Measurements from ENCODE around the gene COG7.
"Not testable (repeated sequence)": the region's sequence is repeated elsewhere in the genome, so short reads cannot be mapped to it uniquely, and the experiment has no call there.

COG7 gene

DNA sequence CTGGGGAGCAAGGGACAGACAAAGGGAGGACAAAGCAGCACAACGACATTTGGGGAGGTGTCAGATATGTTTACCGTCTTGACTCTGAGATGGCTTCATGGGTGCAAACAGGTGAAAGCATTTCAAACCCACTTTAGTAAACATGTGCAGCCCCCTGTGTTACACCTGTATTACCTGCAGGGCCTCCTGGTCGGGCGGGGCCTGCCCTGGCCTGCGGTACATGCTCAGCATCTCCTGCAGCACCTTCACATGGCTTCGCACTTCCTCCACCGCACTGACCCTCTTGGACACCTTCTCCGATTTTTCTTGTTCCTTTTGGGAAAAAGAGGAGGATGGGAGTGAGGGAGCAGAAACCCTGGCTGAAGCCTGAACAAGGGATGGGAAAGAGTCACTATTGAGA lies 32.9 kb upstream of the COG7 start:
- H3K36me3 Mint-ChIP-seq, result peaks cover 35 to 60% of the 10 kb centered on the region in 2 donors
- DNase-seq (no peak), ATAC-seq (replicated peaks) (no peak)
- peaks cover 3 to 5% of the 10 kb centered on the region in 2 donors for H3K4me1 Mint-ChIP-seq
- no peaks in the 10 kb centered on the region for H3K27me3 Mint-ChIP-seq
- H3K9me3 Mint-ChIP-seq, result no peaks in the 10 kb centered on the region
- no peak overlapping the region for H3K27ac Mint-ChIP-seq
- no peak overlapping the region for H3K4me3 Mint-ChIP-seq

DNA sequence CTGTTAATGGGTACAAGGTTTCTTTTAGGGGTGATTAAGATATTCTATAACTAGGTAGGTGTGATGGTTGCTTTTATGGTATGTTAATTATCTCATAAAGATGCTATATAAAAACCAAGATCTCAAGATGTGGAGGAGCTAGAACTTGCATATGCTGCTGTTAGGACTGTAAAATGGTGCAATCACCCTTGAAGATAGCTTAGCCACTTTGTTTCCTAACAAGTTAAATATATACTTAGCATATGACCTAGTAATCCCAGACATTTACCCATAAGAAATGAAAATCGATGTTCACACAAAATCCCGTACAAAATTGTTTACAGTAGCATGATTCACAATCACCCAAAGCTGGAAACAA lies 32.2 kb upstream of the COG7 start:
- no peaks in the 10 kb centered on the region for H3K27me3 Mint-ChIP-seq
- no peak overlapping the region for H3K4me3 Mint-ChIP-seq
- H3K4me1 Mint-ChIP-seq, result peaks cover 3 to 5% of the 10 kb centered on the region in 2 donors
- peaks cover 33 to 58% of the 10 kb centered on the region in 2 donors for H3K36me3 Mint-ChIP-seq
- H3K9me3 Mint-ChIP-seq, result no peaks in the 10 kb centered on the region
- DNase-seq (no peak), ATAC-seq (replicated peaks) (no peak)
- H3K27ac Mint-ChIP-seq, result no peak overlapping the region

DNA sequence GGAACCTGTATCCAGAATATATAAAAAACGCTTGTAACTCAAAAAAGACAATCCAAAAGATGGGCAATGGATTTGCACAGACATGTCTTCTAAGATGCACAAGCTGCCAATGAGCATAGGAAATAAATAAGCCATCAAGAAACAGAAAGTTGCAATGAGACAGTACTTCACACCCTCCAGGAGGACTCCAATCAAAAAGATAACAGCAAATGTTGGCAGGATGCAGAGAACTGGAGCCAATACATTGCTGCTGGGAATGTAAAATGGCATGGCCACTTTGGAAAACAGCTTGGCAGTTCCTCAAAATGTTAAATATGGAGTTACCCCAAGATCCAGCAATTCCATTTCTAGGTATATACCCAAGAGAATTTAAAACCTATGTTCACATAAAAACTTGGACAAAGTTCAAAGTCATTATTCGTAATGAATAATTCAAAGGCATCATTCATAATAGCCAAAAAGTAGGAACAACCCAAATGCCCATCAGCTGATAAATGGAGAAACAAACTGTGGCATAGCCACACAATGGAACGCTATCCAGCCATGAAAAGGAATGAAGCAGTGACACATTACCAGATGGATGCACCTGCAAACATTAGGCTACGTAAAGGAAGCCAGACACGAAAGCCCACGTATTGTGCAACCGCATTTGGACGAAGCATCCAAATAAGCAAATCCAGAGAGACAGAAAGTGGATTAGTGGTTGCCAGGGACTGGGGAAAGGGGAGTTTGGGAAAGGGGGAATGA lies 31.7 kb upstream of the COG7 start:
- Mint-ChIP-seq H3K36me3 (peaks cover 33 to 58% of the 10 kb centered on the region in 2 donors), H3K4me3 (no peak overlapping the region), H3K27me3 (no peaks in the 10 kb centered on the region), H3K9me3 (no peaks in the 10 kb centered on the region), H3K27ac (no peak overlapping the region), H3K4me1 (peaks cover 3 to 8% of the 10 kb centered on the region in 2 donors)
- ATAC-seq (replicated peaks), result no peak
- no peak for DNase-seq

DNA sequence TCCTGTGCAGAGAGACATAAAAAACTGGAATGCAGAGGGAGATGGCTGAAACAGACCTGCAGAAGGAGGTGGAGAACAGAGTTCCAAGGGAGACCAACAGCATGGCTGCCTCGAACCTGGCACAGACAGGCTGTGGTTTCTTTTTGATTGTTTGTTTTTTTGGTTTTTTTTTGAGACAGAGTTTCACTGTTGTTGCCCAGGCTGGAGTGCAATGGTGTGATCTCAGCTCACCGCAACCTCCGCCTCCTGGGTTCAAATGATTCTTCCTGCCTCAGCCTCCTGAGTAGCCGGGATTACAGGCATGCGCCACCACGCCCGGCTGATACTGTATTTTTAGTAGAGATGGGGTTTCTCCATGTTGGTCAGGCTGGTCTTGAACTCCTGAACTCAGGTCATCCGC lies 30.5 kb upstream of the COG7 start:
- not testable (repeated sequence) for ATAC-seq (replicated peaks); H3K9me3 Mint-ChIP-seq; DNase-seq; H3K4me3 Mint-ChIP-seq; H3K27me3 Mint-ChIP-seq
- peaks cover 39 to 67% of the 10 kb centered on the region in 2 donors for H3K36me3 Mint-ChIP-seq
- peaks cover 10 to 17% of the 10 kb centered on the region in 2 donors for H3K4me1 Mint-ChIP-seq
- H3K27ac Mint-ChIP-seq, result peak overlapping the region; percentile 81

DNA sequence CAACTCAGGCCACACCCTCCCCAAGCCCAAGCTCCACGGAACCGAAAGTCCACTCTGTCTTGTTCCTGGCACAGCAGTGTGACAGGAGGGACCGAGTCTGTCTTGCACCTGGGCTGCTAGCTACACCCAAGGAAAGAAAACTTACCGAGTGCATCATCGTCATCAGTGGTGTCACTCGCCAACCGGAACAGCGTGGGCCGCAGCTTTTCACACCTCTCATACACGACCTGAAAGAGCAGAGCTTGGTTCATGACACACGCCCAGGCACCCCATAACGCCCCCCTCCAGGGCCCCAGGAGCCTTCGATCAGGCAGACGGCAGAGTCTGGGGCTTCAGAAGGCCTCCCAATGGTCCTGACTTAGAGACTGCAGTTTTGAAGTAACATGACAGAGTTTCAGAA lies 29.8 kb upstream of the COG7 start:
- DNase-seq, result no peak
- H3K36me3 Mint-ChIP-seq, result peaks cover 45 to 70% of the 10 kb centered on the region in 2 donors
- H3K4me3 Mint-ChIP-seq, result no peak overlapping the region
- no peaks in the 10 kb centered on the region for H3K27me3 Mint-ChIP-seq
- peak in 1 of 2 donors; percentile 46 for ATAC-seq (replicated peaks)
- peaks cover 10 to 17% of the 10 kb centered on the region in 2 donors for H3K4me1 Mint-ChIP-seq
- H3K27ac Mint-ChIP-seq, result peak overlapping the region; percentile 81
- H3K9me3 Mint-ChIP-seq, result no peaks in the 10 kb centered on the region

DNA sequence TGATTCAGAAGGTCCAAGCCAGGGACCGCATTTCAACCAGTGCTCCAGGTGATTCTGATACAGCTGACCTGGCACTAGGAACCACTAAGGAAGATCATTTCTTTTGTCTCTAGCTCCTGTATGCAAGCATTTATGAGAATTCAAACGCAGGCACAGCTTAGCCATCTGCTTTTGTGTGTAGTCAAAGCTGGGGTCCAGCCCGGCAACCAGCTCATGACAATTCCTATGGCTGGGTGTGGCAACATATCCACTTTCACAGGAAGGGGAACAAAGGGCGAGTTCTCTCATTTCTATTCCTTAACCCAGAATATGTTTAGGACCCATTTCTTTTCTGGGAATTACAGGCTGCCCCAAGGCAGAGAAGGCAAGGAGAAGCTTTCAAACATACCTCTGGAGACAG lies 27.3 kb upstream of the COG7 start:
- Mint-ChIP-seq H3K36me3 (peaks cover 49 to 73% of the 10 kb centered on the region in 2 donors), H3K4me1 (peaks cover 10 to 32% of the 10 kb centered on the region in 2 donors), H3K27me3 (no peaks in the 10 kb centered on the region), H3K27ac (peak overlapping the region; percentile 73), H3K9me3 (no peaks in the 10 kb centered on the region), H3K4me3 (no peak overlapping the region)
- DNase-seq (no peak), ATAC-seq (replicated peaks) (no peak)

DNA sequence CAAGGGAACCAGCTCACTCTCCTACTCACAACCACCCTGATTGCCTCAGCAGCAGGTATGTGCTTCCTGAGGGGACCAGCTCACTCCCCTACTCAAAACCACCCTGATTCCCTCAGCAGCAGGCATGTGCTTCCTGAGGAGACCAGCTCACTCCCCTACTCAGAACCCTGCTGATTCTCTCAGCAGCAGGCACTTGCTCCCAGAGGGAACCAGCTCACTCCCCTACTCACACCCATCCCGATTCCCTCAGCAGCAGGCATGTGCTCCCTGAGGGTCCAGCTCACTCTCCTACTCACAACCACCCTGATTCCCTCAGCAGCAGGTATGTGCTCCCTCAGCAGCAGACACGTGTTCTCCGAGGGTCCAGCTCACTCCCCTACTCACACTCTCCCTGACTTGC lies 26.1 kb upstream of the COG7 start:
- H3K4me3 Mint-ChIP-seq, result no peak overlapping the region
- no peaks in the 10 kb centered on the region for H3K9me3 Mint-ChIP-seq
- DNase-seq (no peak), ATAC-seq (replicated peaks) (no peak)
- peak overlapping the region; percentile 73 for H3K27ac Mint-ChIP-seq
- H3K27me3 Mint-ChIP-seq, result no peaks in the 10 kb centered on the region
- H3K4me1 Mint-ChIP-seq, result peaks cover 10 to 32% of the 10 kb centered on the region in 2 donors
- H3K36me3 Mint-ChIP-seq, result peaks cover 49 to 73% of the 10 kb centered on the region in 2 donors

DNA sequence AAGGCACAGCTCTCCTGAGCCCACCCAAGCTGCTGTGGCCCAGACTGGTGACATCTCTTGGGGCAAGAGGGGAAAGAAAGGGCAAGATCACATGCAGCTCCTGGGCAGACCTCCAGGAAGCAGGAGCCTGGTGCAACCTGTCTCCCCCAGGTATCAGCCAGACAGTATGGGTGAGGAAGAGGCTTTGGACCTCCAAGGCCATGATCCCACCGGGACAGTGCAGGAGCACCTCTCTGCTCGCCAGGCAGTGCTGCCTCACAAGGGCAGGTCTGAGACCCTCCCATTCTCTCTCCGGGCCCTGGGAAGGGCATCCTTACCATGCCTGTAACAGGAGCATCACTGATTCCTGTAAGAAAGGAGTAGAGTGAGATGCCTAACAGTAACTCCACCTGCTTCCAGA lies 25.6 kb upstream of the COG7 start:
- Mint-ChIP-seq H3K4me1 (peaks cover 10 to 32% of the 10 kb centered on the region in 2 donors), H3K4me3 (no peak overlapping the region), H3K27ac (peak overlapping the region; percentile 73), H3K27me3 (no peaks in the 10 kb centered on the region), H3K36me3 (peaks cover 53 to 77% of the 10 kb centered on the region in 2 donors), H3K9me3 (no peaks in the 10 kb centered on the region)
- DNase-seq (no peak), ATAC-seq (replicated peaks) (no peak)

DNA sequence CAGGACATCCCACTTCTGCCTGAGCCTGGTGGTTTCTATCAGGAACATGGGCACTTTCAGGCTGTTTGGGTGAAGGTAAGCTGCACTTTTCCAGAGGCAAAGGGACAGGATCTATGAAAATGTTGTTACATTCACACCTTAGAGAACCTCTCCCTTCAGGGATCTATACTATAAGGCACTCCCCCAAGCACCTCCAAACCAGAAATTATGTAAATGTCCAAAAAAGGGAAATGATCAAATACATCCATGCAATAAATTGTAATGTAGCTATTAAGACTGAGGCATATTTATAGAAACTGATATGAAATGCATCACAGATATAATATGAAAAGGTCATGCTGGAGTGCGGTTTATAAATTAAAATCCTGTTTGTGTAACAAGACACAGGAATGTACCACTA lies 23.3 kb upstream of the COG7 start:
- peak overlapping the region; percentile 89 for H3K27ac Mint-ChIP-seq
- H3K36me3 Mint-ChIP-seq, result peaks cover 47 to 57% of the 10 kb centered on the region in 2 donors
- no peak overlapping the region for H3K4me3 Mint-ChIP-seq
- no peaks in the 10 kb centered on the region for H3K27me3 Mint-ChIP-seq
- ATAC-seq (replicated peaks) (peak in 1 of 2 donors; percentile 35), DNase-seq (no peak)
- peaks cover 7 to 27% of the 10 kb centered on the region in 2 donors for H3K4me1 Mint-ChIP-seq
- H3K9me3 Mint-ChIP-seq, result no peaks in the 10 kb centered on the region

DNA sequence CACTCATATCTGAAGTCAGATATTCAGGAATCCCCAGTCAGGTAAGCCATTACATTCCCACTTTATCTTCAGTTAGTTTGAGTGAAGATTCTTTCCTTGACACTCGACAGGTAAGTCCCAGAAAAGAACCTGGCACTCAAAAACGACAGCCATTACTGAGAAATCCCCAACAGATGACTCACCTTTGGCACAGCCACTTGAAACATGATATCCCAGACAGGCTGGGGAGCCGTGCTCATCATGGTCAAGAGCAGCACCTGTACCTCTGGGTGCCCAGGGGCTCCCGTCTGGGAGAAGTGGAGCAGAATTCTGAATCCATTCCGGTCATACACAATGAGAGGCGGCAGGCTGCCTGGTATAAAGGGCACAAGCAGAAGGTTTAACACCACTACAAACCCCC lies 16.8 kb upstream of the COG7 start:
- DNase-seq (no peak), ATAC-seq (replicated peaks) (no peak)
- Mint-ChIP-seq H3K27me3 (no peaks in the 10 kb centered on the region), H3K36me3 (peaks cover 28 to 52% of the 10 kb centered on the region in 2 donors), H3K4me1 (peaks cover 0 to 2% of the 10 kb centered on the region in 2 donors), H3K4me3 (no peak overlapping the region), H3K27ac (peak overlapping the region; percentile 85), H3K9me3 (no peaks in the 10 kb centered on the region)

DNA sequence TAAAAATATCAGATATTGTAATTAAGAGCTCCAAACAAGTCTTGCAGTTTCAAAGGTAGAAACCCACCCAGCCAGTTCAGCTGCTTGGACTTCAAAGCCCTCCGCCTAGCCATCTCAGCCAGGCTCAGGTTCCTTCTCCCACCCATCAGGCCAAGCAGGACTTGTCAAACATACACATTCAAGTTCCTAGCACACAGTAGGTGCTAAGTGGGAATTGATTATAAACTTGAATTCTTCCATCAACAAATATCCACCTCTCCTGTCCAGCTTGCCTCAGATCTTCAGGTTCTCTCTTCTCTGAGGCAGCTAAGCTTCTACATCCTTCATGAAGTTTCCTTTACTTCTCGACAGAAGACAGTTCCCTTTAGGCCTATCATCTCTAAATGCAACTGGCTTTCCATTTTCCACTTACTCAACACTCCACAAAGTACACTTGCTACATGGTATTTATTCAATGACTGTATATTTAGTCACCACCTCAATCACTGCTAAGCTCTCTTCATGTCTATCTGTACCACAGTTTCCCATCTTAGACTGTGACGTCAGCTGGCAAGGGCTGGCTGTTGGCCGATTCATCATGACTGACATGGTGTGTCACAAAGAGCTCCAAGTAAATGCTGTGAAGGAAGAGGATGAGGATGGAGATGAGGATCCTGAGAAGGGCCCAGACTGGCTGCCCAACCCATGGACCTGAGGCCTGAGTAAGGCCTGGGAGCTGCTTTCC lies 13.3 kb upstream of the COG7 start:
- DNase-seq, result no peak
- Mint-ChIP-seq H3K4me3 (no peak overlapping the region), H3K36me3 (peaks cover 20 to 48% of the 10 kb centered on the region in 2 donors), H3K27me3 (no peaks in the 10 kb centered on the region), H3K27ac (no peak overlapping the region), H3K9me3 (no peaks in the 10 kb centered on the region), H3K4me1 (peaks cover 0 to 2% of the 10 kb centered on the region in 2 donors)
- no peak for ATAC-seq (replicated peaks)

DNA sequence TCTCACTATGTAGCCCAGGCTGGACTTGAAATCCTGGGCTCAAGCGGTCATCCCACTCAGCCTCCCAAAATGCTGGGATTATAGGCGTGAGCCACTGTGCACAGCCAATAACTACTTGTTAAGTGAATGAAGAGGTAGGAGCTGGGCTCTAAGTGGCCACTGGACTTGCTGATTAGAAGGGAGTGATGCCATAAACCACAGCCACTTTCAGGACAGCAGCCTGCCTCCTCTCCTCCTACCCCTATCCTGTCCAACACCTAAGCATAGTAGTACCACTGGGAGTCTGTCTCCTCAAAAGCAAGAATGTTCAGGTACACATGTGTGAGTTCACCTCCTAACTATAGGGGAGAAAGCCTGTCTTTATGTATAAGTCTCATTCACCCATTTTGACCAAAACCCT lies 12.2 kb upstream of the COG7 start:
- Mint-ChIP-seq H3K27me3 (no peaks in the 10 kb centered on the region), H3K4me3 (no peak overlapping the region), H3K4me1 (peaks cover 0 to 1% of the 10 kb centered on the region in 2 donors), H3K36me3 (peaks cover 19 to 46% of the 10 kb centered on the region in 2 donors), H3K9me3 (no peaks in the 10 kb centered on the region), H3K27ac (peak overlapping the region; percentile 71)
- no peak for ATAC-seq (replicated peaks)
- no peak for DNase-seq

DNA sequence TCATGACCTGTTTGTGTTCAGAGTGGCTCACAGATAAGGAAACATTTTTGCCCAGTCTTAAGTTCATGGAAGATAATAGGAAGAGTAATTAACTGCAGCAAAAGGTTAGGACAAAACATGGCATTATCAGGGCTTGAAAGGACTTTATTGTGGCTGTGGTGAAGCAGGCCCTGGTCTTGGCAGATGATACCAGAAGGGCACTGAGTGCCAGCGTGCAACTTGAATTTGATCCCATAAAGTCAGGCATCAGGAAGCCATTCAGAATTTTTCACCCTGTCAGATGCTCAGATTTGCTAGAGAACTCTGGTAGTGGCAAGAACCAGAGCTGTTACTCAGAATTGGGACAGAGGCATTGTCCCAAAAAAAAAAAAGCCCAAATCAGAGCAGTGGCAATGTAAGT lies 11.2 kb upstream of the COG7 start:
- H3K4me3 Mint-ChIP-seq, result no peak overlapping the region
- no peaks in the 10 kb centered on the region for H3K27me3 Mint-ChIP-seq
- DNase-seq (no peak), ATAC-seq (replicated peaks) (no peak)
- H3K27ac Mint-ChIP-seq, result peak overlapping the region; percentile 81
- no peaks in the 10 kb centered on the region for H3K9me3 Mint-ChIP-seq
- H3K36me3 Mint-ChIP-seq, result peaks cover 14 to 36% of the 10 kb centered on the region in 2 donors
- H3K4me1 Mint-ChIP-seq, result no peaks in the 10 kb centered on the region

DNA sequence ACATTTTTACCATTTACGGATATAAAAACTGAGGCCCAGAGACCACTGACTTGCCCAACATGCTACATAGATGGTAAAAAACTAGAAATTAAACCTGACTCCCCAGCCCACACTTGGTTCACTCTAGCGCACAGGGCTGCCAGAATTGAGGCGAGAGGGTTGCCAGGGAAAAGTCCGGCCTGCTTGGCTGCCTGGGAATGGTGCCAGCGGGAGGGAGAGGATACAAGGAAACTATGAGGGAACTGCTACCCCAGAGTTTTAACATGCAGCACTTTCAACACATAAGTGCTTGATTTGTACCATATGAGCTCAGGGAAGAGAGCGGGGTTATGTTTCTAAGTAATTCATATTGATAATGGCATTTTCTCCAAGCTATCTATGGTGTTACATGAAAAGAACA lies 10.0 kb upstream of the COG7 start:
- not testable (repeated sequence) for ATAC-seq (replicated peaks); H3K9me3 Mint-ChIP-seq; H3K4me3 Mint-ChIP-seq; H3K27me3 Mint-ChIP-seq; DNase-seq; H3K4me1 Mint-ChIP-seq; H3K27ac Mint-ChIP-seq
- H3K36me3 Mint-ChIP-seq, result peaks cover 12 to 29% of the 10 kb centered on the region in 2 donors
